ENCODE results near the gene PLA2G4B. TPM values are rescaled to one million over a fixed set of nuclear protein-coding genes. Genes with fewer than 3 reads are reported as not detected.

The PLA2G4B gene
- total RNA-seq, 6 experiments from 2014 or later: 1.6 to 3.0 (median 2.7) TPM

DNA sequence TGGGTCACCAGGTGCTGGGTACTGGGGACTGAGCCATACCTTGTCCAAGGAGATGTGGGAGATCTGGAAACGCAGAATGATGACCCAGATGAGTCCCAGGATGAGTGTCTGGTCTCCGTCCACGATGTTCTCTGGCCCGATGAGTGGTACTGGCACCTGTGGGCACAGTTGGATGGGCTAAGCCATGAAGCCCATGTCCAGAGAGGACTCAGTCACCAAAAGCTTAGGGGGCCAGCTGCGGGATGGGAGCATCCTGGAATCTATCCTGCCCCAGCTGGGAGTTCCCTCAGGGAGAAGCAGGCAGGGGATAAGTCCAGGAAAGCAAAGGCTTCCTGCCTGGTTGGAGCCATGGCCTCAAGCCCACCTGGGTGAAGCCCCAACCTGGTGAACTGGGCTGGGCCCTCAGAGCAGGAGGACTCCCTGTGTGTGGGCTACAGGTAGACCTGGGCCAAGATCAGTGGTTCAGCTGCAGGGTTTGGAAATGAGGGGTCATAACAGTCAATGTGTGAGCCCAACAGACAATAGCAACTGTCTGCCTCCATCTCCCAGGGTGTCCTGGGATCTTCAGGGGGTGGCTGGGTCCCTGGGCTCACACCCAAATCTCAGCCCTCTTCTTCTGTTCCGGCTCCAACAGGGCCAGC lies 51.5 kb downstream of the PLA2G4B start:
- no peaks in the 10 kb centered on the region for H3K36me3 Mint-ChIP-seq (ENCODE audit: low read depth)
- H3K27ac Mint-ChIP-seq: no peak overlapping the region
- no peaks in the 10 kb centered on the region for H3K9me3 Mint-ChIP-seq
- TF ChIP-seq, protein P1, sequence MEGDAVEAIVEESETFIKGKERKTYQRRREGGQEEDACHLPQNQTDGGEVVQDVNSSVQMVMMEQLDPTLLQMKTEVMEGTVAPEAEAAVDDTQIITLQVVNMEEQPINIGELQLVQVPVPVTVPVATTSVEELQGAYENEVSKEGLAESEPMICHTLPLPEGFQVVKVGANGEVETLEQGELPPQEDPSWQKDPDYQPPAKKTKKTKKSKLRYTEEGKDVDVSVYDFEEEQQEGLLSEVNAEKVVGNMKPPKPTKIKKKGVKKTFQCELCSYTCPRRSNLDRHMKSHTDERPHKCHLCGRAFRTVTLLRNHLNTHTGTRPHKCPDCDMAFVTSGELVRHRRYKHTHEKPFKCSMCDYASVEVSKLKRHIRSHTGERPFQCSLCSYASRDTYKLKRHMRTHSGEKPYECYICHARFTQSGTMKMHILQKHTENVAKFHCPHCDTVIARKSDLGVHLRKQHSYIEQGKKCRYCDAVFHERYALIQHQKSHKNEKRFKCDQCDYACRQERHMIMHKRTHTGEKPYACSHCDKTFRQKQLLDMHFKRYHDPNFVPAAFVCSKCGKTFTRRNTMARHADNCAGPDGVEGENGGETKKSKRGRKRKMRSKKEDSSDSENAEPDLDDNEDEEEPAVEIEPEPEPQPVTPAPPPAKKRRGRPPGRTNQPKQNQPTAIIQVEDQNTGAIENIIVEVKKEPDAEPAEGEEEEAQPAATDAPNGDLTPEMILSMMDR (IDR thresholded peaks at IDR 0.05): no peak
- H3K4me3 Mint-ChIP-seq: no peak overlapping the region
- H3K27me3 Mint-ChIP-seq (ENCODE audit: insufficient read depth): no peaks in the 10 kb centered on the region; the same call in none of the 2 replicates
- no peak for DNase-seq
- H3K4me1 Mint-ChIP-seq (ENCODE audit: low read depth): peaks cover 9% of the 10 kb centered on the region

DNA sequence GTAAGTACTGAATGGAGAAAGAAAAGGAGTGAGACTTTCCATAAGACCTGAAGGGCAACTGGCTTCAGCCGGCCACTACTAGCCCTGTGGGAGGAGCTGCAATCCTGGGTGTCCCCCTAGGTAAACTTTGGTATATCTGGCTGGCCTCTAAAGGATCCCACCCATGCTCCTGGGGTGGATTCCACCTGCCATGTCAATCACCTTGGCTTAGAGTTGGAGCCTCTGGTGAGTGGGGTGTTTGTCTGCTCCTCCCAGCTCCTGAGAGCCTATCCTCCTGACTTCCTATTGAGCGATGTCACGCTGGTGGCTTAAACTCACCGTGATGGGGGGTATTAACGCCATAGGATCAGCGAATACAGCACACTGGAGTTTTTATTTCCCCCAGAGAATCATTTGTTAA lies 52.6 kb downstream of the PLA2G4B start:
- DNase-seq: no peak
- no peak overlapping the region for H3K4me3 Mint-ChIP-seq
- no peaks in the 10 kb centered on the region for H3K36me3 Mint-ChIP-seq (ENCODE audit: low read depth)
- peaks cover 14% of the 10 kb centered on the region for H3K4me1 Mint-ChIP-seq (ENCODE audit: low read depth)
- H3K9me3 Mint-ChIP-seq: no peaks in the 10 kb centered on the region
- peaks cover 2% of the 10 kb centered on the region for H3K27me3 Mint-ChIP-seq (ENCODE audit: insufficient read depth)
- H3K27ac Mint-ChIP-seq: no peak overlapping the region
- TF ChIP-seq, protein P1 (IDR thresholded peaks at IDR 0.05): no peak

DNA sequence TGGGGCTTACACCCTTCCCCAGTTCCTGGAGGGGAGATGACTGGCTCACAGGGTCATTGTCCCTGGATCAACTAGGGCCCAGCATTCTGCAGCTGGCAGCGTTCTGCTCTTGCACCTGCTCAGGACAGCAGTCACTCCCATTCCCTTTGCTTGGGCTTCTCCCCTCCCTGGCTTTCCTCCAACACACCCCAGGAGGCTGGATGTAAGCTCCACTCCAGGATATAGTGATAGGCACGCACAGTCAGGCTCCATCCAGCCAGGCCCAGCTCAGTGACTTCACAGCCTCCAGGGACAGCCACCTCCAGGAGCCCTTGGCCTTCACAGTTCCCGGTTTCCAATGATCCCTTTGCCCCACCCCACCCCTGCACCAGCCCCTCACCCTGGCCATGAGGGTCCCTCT lies 53.3 kb downstream of the PLA2G4B start:
- peaks cover 14% of the 10 kb centered on the region for H3K4me1 Mint-ChIP-seq (ENCODE audit: low read depth)
- H3K27ac Mint-ChIP-seq: no peak overlapping the region
- TF ChIP-seq, protein P1 (IDR thresholded peaks at IDR 0.05): no peak
- no peaks in the 10 kb centered on the region for H3K36me3 Mint-ChIP-seq (ENCODE audit: low read depth)
- H3K27me3 Mint-ChIP-seq (ENCODE audit: insufficient read depth): peaks cover 2% of the 10 kb centered on the region; the same call in 1 of the 2 replicates
- no peaks in the 10 kb centered on the region for H3K9me3 Mint-ChIP-seq
- no peak overlapping the region for H3K4me3 Mint-ChIP-seq
- no peak for DNase-seq

DNA sequence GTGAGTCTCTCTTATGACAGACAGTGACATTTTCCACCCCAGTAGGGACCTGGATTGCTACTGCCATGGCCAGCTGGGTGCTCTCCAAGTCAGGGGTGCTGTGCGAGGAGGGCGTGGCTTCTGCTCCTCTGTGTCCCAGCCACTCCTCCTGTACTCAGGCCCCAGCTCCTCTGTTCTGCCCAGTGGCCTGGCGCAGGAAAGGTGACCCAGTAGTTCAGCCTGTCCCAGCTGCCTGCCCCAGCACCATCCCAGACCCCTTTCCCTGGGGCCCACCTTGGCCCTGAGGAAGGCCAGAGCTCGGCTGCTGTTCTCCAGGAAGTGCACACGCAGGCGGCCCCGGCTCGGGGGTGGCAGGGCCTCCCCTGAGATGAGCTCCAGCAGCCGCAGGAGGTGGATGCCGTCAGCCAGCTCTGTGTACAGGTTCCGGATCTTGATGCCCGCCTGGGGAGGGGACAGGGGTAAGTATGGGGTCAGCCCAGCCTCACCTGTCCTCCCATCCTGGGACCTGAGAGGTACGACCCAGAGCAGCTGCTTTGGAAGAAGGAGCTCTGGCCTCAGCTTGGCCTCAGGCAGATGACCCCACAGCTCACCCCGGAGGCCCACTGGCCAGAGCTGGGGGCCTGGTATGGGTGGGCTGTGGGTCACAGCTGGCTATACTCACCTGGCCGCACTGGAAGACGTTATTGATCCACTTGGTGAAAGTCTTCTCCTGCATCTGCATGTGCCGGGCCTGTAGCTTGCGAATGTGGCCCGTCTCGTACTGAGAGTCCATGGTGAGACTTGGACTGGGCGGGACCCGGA lies 54.2 kb downstream of the PLA2G4B start:
- TF ChIP-seq, protein P1 (IDR thresholded peaks at IDR 0.05): no peak
- no peak overlapping the region for H3K27ac Mint-ChIP-seq
- peaks cover 2% of the 10 kb centered on the region; the same call in 1 of the 2 replicates for H3K27me3 Mint-ChIP-seq (ENCODE audit: insufficient read depth)
- no peak for DNase-seq
- H3K4me1 Mint-ChIP-seq (ENCODE audit: low read depth): peaks cover 14% of the 10 kb centered on the region
- no peaks in the 10 kb centered on the region for H3K9me3 Mint-ChIP-seq
- no peaks in the 10 kb centered on the region for H3K36me3 Mint-ChIP-seq (ENCODE audit: low read depth)
- H3K4me3 Mint-ChIP-seq: no peak overlapping the region

DNA sequence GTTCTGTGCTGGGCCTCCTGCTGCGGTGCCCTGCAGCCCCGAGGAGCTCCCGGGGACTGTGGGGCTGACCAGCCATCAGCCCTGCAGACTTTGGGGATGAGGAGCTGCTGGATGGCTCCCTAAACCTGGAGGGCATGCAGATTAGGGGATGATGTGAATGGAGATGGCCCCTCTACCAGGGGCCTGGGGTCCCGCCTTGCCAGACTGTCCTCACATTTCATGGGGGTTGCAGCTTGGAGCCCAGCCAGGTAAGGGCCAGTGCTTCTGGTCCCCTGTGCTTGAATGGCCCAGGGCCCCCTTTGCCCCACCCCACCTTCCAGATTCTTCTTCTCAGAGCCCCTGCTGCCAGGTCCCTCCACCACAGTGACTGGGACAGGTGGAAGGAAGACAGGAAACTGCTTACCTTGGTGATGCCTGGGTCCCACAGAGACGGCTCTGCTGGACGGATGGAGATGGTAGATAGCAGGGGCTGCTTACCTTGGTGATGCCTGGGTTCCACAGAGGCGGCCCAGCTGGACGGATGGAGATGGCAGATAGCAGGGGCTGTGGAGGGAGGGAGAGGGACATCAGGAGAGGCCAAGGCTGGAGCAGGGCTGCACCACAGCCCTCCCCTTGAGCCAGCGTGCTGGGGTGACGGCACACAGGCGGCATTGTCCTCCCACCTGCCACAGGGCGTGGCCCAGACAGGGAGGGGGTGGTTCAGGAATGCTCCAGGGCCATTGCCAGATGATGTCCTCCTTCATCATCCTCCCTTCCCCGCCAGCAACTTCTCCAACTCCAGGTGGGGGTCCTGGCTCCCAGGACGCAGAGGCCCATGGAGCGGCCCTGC lies 55.0 kb downstream of the PLA2G4B start, which contains the start of gene SPTBN5:
Gene SPTBN5, minus strand, starts transcription at position 632 of the 829 bp plus-strand sequence. Its CDS starts 556 bp downstream, at position 76.
- Mint-ChIP-seq H3K36me3 (ENCODE audit: low read depth) (no peaks in the 10 kb centered on the region), H3K27me3 (ENCODE audit: insufficient read depth) (peaks cover 2% of the 10 kb centered on the region; the same call in 1 of the 2 replicates), H3K4me3 (peak within 1 kb of the TSS; percentile 34), H3K4me1 (ENCODE audit: low read depth) (peaks cover 14% of the 10 kb centered on the region), H3K27ac (peak within 1 kb of the TSS; percentile 83), H3K9me3 (no peaks in the 10 kb centered on the region)
- TF ChIP-seq, protein P1 (IDR thresholded peaks at IDR 0.05): no peak
- no peak for DNase-seq
